HL-60 (cell line): ENCODE results near the gene JDP2.

Source experiments
- DNase-seq, 2 experiments: peaks; one replicate each; pipeline ENCODE4 v3.0.0-alpha.2; 2010 to 2020; ENCODE audit warnings: low read depth in 1 of 2, low spot score in 1 of 2
- H3K27ac ChIP-seq: fragments of 250-450 bp; sonication (Bioruptor Pico); replicated peaks from 2 replicates; pipeline ENCODE4 v1.5.1; 2020; ENCODE audit warnings: mild to moderate bottlenecking, moderate library complexity
- H3K27me3 ChIP-seq: fragments of 250-450 bp; sonication (Bioruptor Pico); 2 replicates; pipeline ENCODE4 v1.5.1; 2021; ENCODE audit warnings: mild to moderate bottlenecking, moderate library complexity; ENCODE audit not compliant: insufficient read depth, poor library complexity, severe bottlenecking
- H3K4me3 ChIP-seq: replicated peaks from 2 replicates; pipeline ENCODE4 v1.5.1; 2011; ENCODE audit warnings: mild to moderate bottlenecking, control low read depth, low read length; ENCODE audit not compliant: insufficient read depth
- CTCF ChIP-seq: IDR thresholded peaks from one replicate; pipeline ENCODE4 v1.5.1; 2011; ENCODE audit warnings: low read length, control low read depth, inconsistent platforms; ENCODE audit not compliant: insufficient read depth
- GABPA ChIP-seq: IDR thresholded peaks from 2 replicates; pipeline ENCODE4 v1.6.1; 2012; ENCODE audit warnings: low read depth
- POLR2AphosphoS5 ChIP-seq: IDR thresholded peaks from 2 replicates; pipeline ENCODE4 v1.6.1; 2012; ENCODE audit warnings: low read depth
- SPI1 ChIP-seq: IDR thresholded peaks from 2 replicates; pipeline ENCODE4 v1.6.1; 2012; ENCODE audit warnings: low read depth, mild to moderate bottlenecking, borderline replicate concordance
- TF ChIP-seq, protein P1 (sequence below): IDR thresholded peaks from 2 replicates; pipeline ENCODE4 v1.6.1; 2012; ENCODE audit warnings: low read depth; ENCODE audit not compliant: insufficient replicate concordance

JDP2 gene

GRCh38 chr14:75491376-75491978, 63.7 kb downstream of the JDP2 start:
- Histone ChIP-seq H3K27me3 (no peaks in the 10 kb centered on the region), H3K27ac (no peak overlapping the region), H3K4me3 (no peak overlapping the region)
- TF ChIP-seq, protein P1, sequence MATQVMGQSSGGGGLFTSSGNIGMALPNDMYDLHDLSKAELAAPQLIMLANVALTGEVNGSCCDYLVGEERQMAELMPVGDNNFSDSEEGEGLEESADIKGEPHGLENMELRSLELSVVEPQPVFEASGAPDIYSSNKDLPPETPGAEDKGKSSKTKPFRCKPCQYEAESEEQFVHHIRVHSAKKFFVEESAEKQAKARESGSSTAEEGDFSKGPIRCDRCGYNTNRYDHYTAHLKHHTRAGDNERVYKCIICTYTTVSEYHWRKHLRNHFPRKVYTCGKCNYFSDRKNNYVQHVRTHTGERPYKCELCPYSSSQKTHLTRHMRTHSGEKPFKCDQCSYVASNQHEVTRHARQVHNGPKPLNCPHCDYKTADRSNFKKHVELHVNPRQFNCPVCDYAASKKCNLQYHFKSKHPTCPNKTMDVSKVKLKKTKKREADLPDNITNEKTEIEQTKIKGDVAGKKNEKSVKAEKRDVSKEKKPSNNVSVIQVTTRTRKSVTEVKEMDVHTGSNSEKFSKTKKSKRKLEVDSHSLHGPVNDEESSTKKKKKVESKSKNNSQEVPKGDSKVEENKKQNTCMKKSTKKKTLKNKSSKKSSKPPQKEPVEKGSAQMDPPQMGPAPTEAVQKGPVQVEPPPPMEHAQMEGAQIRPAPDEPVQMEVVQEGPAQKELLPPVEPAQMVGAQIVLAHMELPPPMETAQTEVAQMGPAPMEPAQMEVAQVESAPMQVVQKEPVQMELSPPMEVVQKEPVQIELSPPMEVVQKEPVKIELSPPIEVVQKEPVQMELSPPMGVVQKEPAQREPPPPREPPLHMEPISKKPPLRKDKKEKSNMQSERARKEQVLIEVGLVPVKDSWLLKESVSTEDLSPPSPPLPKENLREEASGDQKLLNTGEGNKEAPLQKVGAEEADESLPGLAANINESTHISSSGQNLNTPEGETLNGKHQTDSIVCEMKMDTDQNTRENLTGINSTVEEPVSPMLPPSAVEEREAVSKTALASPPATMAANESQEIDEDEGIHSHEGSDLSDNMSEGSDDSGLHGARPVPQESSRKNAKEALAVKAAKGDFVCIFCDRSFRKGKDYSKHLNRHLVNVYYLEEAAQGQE = no peak
- DNase-seq = no peak

GRCh38 chr14:75492832-75493591, 65.2 kb downstream of the JDP2 start:
- TF ChIP-seq CTCF = no peak
- TF ChIP-seq, protein P1 = no peak
- TF ChIP-seq POLR2AphosphoS5 = no peak
- TF ChIP-seq GABPA = no peak
- no peak for TF ChIP-seq SPI1
- Histone ChIP-seq H3K27ac (no peak overlapping the region), H3K27me3 (no peaks in the 10 kb centered on the region), H3K4me3 (no peak overlapping the region)
- DNase-seq = no peak

- DNase-seq = no peak
- Histone ChIP-seq H3K4me3 (no peak overlapping the region), H3K27me3 (no peaks in the 10 kb centered on the region), H3K27ac (no peak overlapping the region)
- TF ChIP-seq GABPA (no peak), SPI1 (no peak), POLR2AphosphoS5 (no peak), CTCF (no peak)
- TF ChIP-seq, protein P1 = no peak
Measured at GRCh38 chr14:75493592-75494087, 65.8 kb downstream of the JDP2 start.
